Upper lobe of left lung (tissue), 6 donors: ENCODE results near the gene ANKRD62. TPM values are rescaled to one million over a fixed set of nuclear protein-coding genes. Genes with fewer than 3 reads are reported as not detected.

Experiments used
- ATAC-seq, 2 donors: fragments of 200-7000 bp; cut with Tn5 transposase; one replicate each; pipeline ENCODE4 v1.9.1; 2022; ENCODE audit warnings: mild to moderate bottlenecking in 2 of 2, moderate library complexity in 2 of 2; ENCODE audit not compliant: low FRiP score in 2 of 2
- DNase-seq, 2 donors: peaks; one replicate each; pipeline ENCODE4 v3.0.0-alpha.2; 2019 to 2020
- H3K27ac ChIP-seq, 4 donors: fragments of 200-600 bp; sonication (generic); one replicate each; pipeline ENCODE4 v1.5.1; 2016 to 2019
- H3K27me3 ChIP-seq, 4 donors: fragments of 200-600 bp; sonication (generic); one replicate each; pipeline ENCODE4 v1.5.1; 2017 to 2019
- H3K36me3 ChIP-seq, 4 donors: fragments of 200-600 bp; sonication (generic); one replicate each; pipeline ENCODE4 v1.5.1; 2016 to 2019
- H3K4me1 ChIP-seq, 4 donors: fragments of 200-600 bp; sonication (generic); one replicate each; pipeline ENCODE4 v1.5.1; 2018 to 2019
- H3K4me3 ChIP-seq, 4 donors: fragments of 200-600 bp; sonication (generic); one replicate each; pipeline ENCODE4 v1.5.1; 2017 to 2019; ENCODE audit warnings: mild to moderate bottlenecking in 2 of 4, moderate library complexity in 1 of 4
- H3K9me3 ChIP-seq, 4 donors: fragments of 200-600 bp; sonication (generic); one replicate each; pipeline ENCODE4 v1.5.1; 2018 to 2019
- EP300 ChIP-seq, 4 donors: sonication (generic); formaldehyde crosslinking; IDR thresholded peaks; one replicate each; pipeline ENCODE4 v1.5.1; 2017; ENCODE audit warnings: antibody characterized with exemption in 4 of 4, control low read depth in 2 of 4
- POLR2A ChIP-seq, 4 donors: fragments of 450-650 bp; IDR thresholded peaks; one replicate each; pipeline ENCODE4 v1.5.1; 2016 to 2017; ENCODE audit warnings: antibody characterized with exemption in 4 of 4, mild to moderate bottlenecking in 2 of 4
- POLR2AphosphoS5 ChIP-seq, 2 donors: sonication (generic); formaldehyde crosslinking; IDR thresholded peaks; one replicate each; pipeline ENCODE4 v1.5.1; 2017; ENCODE audit warnings: antibody characterized with exemption in 2 of 2
- WGBS, 2 donors: methylation state at CpG; one replicate each; pipeline ENCODE4 v1.1.5; 2017 to 2018; 5-methylcytosine and 5-hydroxymethylcytosine counted together
- total RNA-seq, 6 donors: library from RNA; depleted of rRNA in 4 of 6; stranded (reverse); fragments of >200 nt in 4 of 6; gene quantifications; one replicate each; pipeline versions ENCODE4 v1.1.0 to v1.2.1, GENCODE V29; 2016 to 2021
- TF ChIP-seq, protein P1 (sequence below), 6 experiments: fragments of 450-650 bp in 4 of 6; fragments of 200-600 bp in 2 of 6; sonication (generic) in 2 of 6; IDR thresholded peaks; one replicate each; pipeline ENCODE4 v1.5.1; 2016 to 2019; ENCODE audit warnings: antibody characterized with exemption in 6 of 6
- donor health status: DM: no; HTN: no; CAD: no; lungs with moderate emphysema.
- donor health status: DM: no; HTN: yes; CAD: no; lungs with severe emphysema.

Gene ANKRD62
- total RNA-seq, 6 donors from 2014 or later = 0.30 to 6.3 (median 0.40) TPM; not detected in 3

DNA sequence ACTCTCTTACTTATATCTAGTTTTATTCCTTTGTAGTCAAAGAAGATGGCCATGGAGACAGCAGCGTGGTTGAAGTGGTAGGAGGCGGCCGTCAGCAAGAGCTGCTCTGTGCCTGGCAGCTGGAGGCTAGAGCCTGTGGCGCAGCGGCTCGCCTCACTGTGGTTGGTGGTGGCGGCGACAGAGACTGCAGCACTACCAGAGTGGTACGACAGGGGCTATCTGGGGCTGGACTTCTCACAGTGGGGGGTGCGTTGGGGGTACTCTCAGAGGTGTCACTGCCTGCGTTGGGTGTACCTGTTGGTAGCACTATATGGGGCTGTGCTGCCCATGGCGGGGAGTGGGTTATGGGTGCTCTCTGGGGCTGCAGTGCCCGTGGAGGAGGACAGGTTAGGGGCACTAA is 8.5 kb upstream of the ANKRD62 start:
- Histone ChIP-seq H3K27ac (no peak overlapping the region), H3K4me1 (peaks cover 0 to 5% (median 0%) of the 10 kb centered on the region in 4 donors), H3K27me3 (no peaks in the 10 kb centered on the region), H3K4me3 (no peak overlapping the region), H3K36me3 (no peaks in the 10 kb centered on the region), H3K9me3 (no peaks in the 10 kb centered on the region)
- no peak for TF ChIP-seq EP300 (IDR thresholded peaks at IDR 0.05)
- no peak for TF ChIP-seq POLR2A (IDR thresholded peaks at IDR 0.05)
- TF ChIP-seq, protein P1, sequence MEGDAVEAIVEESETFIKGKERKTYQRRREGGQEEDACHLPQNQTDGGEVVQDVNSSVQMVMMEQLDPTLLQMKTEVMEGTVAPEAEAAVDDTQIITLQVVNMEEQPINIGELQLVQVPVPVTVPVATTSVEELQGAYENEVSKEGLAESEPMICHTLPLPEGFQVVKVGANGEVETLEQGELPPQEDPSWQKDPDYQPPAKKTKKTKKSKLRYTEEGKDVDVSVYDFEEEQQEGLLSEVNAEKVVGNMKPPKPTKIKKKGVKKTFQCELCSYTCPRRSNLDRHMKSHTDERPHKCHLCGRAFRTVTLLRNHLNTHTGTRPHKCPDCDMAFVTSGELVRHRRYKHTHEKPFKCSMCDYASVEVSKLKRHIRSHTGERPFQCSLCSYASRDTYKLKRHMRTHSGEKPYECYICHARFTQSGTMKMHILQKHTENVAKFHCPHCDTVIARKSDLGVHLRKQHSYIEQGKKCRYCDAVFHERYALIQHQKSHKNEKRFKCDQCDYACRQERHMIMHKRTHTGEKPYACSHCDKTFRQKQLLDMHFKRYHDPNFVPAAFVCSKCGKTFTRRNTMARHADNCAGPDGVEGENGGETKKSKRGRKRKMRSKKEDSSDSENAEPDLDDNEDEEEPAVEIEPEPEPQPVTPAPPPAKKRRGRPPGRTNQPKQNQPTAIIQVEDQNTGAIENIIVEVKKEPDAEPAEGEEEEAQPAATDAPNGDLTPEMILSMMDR (IDR thresholded peaks at IDR 0.05) = no peak
- TF ChIP-seq POLR2AphosphoS5 (IDR thresholded peaks at IDR 0.05) = no peak
- DNase-seq = peak in 1 of 2 donors; percentile 50
- WGBS, 2 donors = 90 to 96% methylated on average over 12 to 13 of the region's 13 CpGs
- no peak for ATAC-seq

DNA sequence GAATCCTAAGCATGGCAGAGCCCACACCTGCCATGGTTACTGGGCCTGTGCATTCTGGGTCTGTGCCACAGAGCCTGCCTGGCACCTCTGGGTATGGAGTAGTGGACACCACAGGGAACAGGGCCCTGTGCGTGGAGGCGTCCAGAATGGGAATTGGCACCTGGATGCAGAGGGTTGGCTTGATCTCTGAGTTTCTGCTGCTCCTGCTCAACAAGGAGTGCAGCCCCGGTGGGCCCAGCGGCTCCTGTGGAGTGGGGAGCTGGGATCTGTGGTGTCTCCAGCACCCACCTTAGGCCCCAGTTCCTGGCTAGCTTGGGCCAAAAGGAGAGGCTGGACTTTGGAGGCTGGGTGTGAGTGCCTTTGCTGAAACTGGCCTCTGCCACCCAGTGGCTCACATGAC is 7.9 kb upstream of the ANKRD62 start:
- peak in 1 of 2 donors; percentile 50 for DNase-seq
- Histone ChIP-seq H3K4me3 (no peak overlapping the region), H3K4me1 (peaks cover 0 to 5% (median 0%) of the 10 kb centered on the region in 4 donors), H3K27me3 (no peaks in the 10 kb centered on the region), H3K9me3 (no peaks in the 10 kb centered on the region), H3K36me3 (no peaks in the 10 kb centered on the region), H3K27ac (no peak overlapping the region)
- no peak for ATAC-seq
- 96 to 100% methylated on average over 4 of the region's 4 CpGs for WGBS, 2 donors
- TF ChIP-seq POLR2A (IDR thresholded peaks at IDR 0.05) (no peak), POLR2AphosphoS5 (IDR thresholded peaks at IDR 0.05) (no peak), EP300 (IDR thresholded peaks at IDR 0.05) (no peak)
- TF ChIP-seq, protein P1 (IDR thresholded peaks at IDR 0.05) = no peak

DNA sequence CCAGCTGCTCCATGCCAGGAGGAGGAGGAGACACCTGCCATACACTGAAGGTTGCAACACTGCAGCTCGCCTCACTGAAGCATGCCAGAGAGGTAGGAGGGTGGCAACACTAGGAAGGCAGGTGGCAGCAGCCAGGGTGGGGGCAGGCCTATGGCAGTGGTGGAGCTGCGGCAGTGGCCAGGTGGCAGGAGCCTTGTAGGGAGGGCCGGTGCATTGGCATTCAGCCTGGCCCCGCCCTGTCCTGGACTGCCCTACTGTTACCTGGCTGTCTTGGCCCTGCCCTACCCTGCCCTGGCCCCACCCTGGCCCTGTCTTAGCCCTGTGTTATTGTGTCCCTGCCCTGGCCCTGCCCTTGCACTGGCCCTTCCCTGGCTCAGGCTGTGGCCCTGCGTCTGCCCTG is 7.4 kb upstream of the ANKRD62 start:
- Histone ChIP-seq H3K4me1 (peaks cover 0 to 5% (median 0%) of the 10 kb centered on the region in 4 donors), H3K9me3 (no peaks in the 10 kb centered on the region), H3K27me3 (no peaks in the 10 kb centered on the region), H3K4me3 (no peak overlapping the region), H3K36me3 (no peaks in the 10 kb centered on the region), H3K27ac (peak overlapping the region in 1 of 4 donors; percentile 63)
- ATAC-seq = peak; percentile 19 to 83
- DNase-seq = peak; percentile 79 to 88
- WGBS, 2 donors = 58 to 69% methylated on average over 3 to 5 of the region's 5 CpGs
- TF ChIP-seq, protein P1 (IDR thresholded peaks at IDR 0.05) = no peak
- TF ChIP-seq POLR2A (IDR thresholded peaks at IDR 0.05) (no peak), EP300 (IDR thresholded peaks at IDR 0.05) (no peak), POLR2AphosphoS5 (IDR thresholded peaks at IDR 0.05) (no peak)

DNA sequence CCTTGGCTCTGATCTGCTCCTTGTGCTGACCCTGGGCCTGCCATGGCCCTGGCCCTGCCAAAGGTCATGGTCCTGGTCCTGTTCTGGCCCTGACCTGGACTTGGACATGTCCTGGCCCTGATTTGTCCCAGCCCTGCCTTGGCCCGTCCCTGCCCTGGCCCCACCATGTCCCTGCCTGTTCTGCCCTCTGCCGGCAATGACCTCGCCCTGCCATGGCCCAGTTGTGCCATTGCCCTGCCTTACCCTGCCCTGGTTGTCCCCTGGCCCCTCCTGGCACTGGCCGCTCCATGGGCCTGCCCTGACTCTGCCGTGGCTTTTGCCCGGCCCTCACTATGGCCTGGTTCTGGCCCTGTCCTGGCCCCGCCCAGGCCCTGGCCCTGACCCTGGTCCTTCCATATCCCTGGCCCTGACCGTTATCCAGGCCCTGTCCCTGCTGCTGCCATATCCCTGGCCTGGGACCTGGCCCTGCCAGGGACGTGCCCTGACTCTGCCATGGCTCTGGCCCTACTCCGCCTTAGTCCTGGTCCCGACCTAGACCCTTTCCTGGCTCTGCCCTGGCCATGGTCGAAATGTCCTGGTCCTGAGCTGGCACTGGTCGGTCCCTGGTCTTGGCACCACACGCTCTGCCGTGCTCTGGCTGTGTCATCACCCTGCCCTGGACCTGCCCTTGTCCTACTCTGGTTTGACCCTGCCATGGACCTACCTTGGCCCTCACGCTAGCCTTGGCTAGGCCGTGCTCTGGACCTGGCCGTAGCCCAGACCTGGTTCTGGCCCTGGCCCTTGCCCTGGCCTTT is 6.8 kb upstream of the ANKRD62 start:
- H3K4me3 ChIP-seq = no peak overlapping the region
- peaks cover 0 to 5% (median 0%) of the 10 kb centered on the region in 4 donors for H3K4me1 ChIP-seq
- TF ChIP-seq, protein P1 (IDR thresholded peaks at IDR 0.05) = no peak
- TF ChIP-seq EP300 (IDR thresholded peaks at IDR 0.05) (no peak), POLR2A (IDR thresholded peaks at IDR 0.05) (no peak), POLR2AphosphoS5 (IDR thresholded peaks at IDR 0.05) (no peak)
- no peaks in the 10 kb centered on the region for H3K9me3 ChIP-seq
- WGBS, 2 donors = 87 to 96% methylated on average over 16 to 18 of the region's 18 CpGs
- DNase-seq (peak in 1 of 2 donors; percentile 71), ATAC-seq (peak; percentile 5 to 38)
- no peaks in the 10 kb centered on the region for H3K27me3 ChIP-seq
- H3K27ac ChIP-seq = peak overlapping the region in 1 of 4 donors; percentile 63
- no peaks in the 10 kb centered on the region for H3K36me3 ChIP-seq
